VCaP (cell line): ENCODE data around the gene PPP1R11.

Experiments
- H3K27ac ChIP-seq: fragments of 450-650 bp; 2 replicates; pipeline ENCODE4 v1.5.1; 2017
- CTCF ChIP-seq: fragments of 450-650 bp; conservative IDR thresholded peaks from 2 replicates; pipeline ENCODE4 v1.5.1; 2017; ENCODE audit warnings: mild to moderate bottlenecking, moderate library complexity

PPP1R11 gene

GRCh38 chr6:30044630-30045029, 22.4 kb upstream of the PPP1R11 start:
- H3K27ac ChIP-seq, result no peak overlapping the region
- TF ChIP-seq CTCF, result no peak

- TF ChIP-seq CTCF, result no peak
- H3K27ac ChIP-seq, result no peak overlapping the region
Measured at GRCh38 chr6:30047220-30047619, 19.8 kb upstream of the PPP1R11 start.

- H3K27ac ChIP-seq, result no peak overlapping the region
- TF ChIP-seq CTCF, result no peak
Measured at GRCh38 chr6:30053682-30054081, 13.3 kb upstream of the PPP1R11 start.

- no peak overlapping the region for H3K27ac ChIP-seq
- no peak for TF ChIP-seq CTCF
Measured at GRCh38 chr6:30055513-30055912, 11.5 kb upstream of the PPP1R11 start.

GRCh38 chr6:30060606-30061091, 6.3 kb upstream of the PPP1R11 start:
- peak overlapping the region; percentile 90 for H3K27ac ChIP-seq
- no peak for TF ChIP-seq CTCF

- peak within 1 kb of the TSS; percentile 90 for H3K27ac ChIP-seq
- no peak for TF ChIP-seq CTCF
Measured at GRCh38 chr6:30061092-30061857, 5.7 kb upstream of the PPP1R11 start, which contains the start of gene POLR1H. POLR1H (plus strand) TSS chr6:30061265; CDS start chr6:30061525, 260 bp downstream.

GRCh38 chr6:30061858-30062458, 5.0 kb upstream of the PPP1R11 start:
- no peak for TF ChIP-seq CTCF
- peak overlapping the region; percentile 90 for H3K27ac ChIP-seq
